Activated T-helper 17 cell treated with anti-CD3 and anti-CD28 coated beads, Interleukin-2, amount 50 U/mL, for 72 hours (primary cell): ENCODE measurements around the gene NNAT. TPM values are rescaled to one million over a fixed set of nuclear protein-coding genes. Genes with fewer than 3 reads are reported as not detected.
A peak's percentile ranks its signal among the peaks of the same experiment; 100 is the strongest.

ENCODE experiments used
- ATAC-seq: fragments of 150-1000 bp; cut with Tn5 transposase; replicated peaks from 2 replicates; pipeline ENCODE4 v1.10.0; 2021; ENCODE audit warnings: mild to moderate bottlenecking, moderate library complexity
- H3K27ac Mint-ChIP-seq: one replicate; pipeline ENCODE4 v1.8.0; 2022; ENCODE audit warnings: mixed read lengths
- H3K27me3 Mint-ChIP-seq: one replicate; pipeline ENCODE4 v1.8.0; 2022; ENCODE audit warnings: mixed read lengths
- H3K36me3 Mint-ChIP-seq: one replicate; pipeline ENCODE4 v1.8.0; 2022; ENCODE audit warnings: low read depth, mild to moderate bottlenecking, mixed read lengths
- H3K4me1 Mint-ChIP-seq: one replicate; pipeline ENCODE4 v1.8.0; 2022; ENCODE audit warnings: mixed read lengths
- H3K4me3 Mint-ChIP-seq: one replicate; pipeline ENCODE4 v1.8.0; 2022; ENCODE audit warnings: mild to moderate bottlenecking, mixed read lengths
- H3K9me3 Mint-ChIP-seq: one replicate; pipeline ENCODE4 v1.8.0; 2022; ENCODE audit warnings: mixed read lengths
- total RNA-seq, 2 donors: library from RNA; stranded (reverse); gene quantifications; one replicate each; pipeline ENCODE4 v1.2.3, GENCODE V29; 2022

Gene NNAT
- total RNA-seq, 2 donors from 2014 or later = 0.66 TPM; not detected in 1

DNA sequence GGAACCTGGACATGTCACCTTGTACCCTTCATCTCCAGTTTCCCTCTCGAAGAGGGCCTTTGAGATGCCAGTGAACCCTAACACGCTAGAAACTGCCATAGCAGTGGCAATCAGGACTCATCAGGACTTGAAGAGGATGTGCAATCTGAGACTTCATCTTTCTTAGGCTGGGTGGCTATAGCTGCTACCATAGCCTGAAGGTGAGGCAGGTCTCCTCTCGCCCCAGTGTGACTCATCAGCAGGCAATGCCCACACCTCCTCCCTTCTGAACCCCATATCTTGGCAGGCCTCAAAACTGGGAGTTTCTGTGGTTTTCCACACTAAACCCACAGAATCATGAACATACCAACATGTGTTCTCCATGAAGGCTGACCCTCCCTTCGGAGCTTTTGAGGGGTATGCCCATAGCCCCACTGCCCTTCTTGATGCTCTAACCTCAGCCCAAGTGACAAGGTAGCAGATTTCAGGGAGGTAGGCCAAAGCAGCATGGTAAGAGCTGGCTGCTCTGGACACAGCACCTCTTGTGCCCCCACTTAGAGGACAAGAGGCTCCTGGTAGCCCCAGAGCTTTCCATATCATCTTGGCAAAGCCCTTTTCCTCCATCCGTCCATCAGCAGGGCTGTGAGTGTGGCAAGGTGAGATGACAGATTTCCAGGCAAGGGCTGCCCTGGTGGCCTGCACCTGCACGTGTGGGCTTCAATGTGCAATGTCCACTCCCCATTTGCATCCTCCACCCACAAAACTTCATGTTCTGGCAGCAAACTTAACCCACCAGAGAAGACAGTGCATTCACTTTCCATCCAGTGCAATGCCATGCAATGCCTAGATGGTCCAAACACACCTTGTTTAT is 4.0 kb downstream of the NNAT start:
- Mint-ChIP-seq H3K27ac (peak overlapping the region; percentile 80), H3K9me3 (no peaks in the 10 kb centered on the region), H3K27me3 (no peaks in the 10 kb centered on the region), H3K4me3 (peak overlapping the region; percentile 80), H3K36me3 (peaks cover 6% of the 10 kb centered on the region), H3K4me1 (peaks cover 33% of the 10 kb centered on the region)
- peak; percentile 33 for ATAC-seq

DNA sequence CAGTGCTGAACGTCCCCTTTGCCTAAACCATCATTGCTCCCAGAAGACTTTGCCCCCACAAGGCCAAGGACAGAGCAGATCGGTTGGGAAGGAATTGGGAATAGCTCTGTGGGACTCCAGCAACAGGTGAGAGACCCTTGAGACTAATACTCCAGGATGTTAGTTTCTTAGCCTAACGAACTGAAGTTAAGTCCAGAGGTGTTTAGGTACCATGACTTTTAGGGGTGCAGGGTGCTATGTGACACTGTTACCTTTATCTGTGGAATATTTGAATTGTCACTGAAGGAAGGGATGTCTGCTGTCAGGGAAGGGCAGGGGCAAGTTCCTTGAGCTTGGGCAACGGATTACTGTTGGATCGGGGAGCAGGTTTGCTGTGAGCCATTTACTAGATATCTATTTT is 4.8 kb downstream of the NNAT start:
- Mint-ChIP-seq H3K36me3 (peaks cover 6% of the 10 kb centered on the region), H3K27me3 (no peaks in the 10 kb centered on the region), H3K4me3 (peak overlapping the region; percentile 80), H3K27ac (no peak overlapping the region), H3K4me1 (peaks cover 33% of the 10 kb centered on the region), H3K9me3 (no peaks in the 10 kb centered on the region)
- ATAC-seq = no peak

DNA sequence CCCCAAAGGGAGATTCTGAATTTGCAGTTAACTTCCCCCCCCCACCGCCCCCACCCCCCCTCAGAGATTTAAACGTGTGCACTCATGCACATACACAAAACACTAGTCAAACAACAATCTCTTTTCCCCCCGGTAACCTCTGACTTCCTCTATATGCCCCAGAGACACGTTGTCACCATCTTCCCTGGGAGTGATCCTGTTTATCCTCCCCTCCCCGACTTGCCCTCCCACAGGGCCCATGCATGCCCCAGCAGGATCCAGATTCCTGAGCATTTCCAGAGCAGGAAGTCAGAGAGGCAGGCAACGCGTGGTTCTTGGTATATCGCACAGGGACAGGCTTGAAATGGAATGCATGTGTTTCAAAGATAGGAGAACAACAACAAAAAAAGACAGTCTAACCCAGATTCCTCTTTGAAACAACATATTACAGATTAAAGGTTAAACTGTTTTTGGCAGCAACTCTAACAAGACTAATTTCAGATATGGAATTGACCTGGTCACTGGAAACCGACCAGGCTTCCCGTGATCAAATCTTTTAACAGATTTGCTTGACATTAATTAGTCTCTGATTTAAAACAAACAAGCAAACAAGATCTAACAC is 5.3 kb downstream of the NNAT start:
- H3K27me3 Mint-ChIP-seq = no peaks in the 10 kb centered on the region
- H3K9me3 Mint-ChIP-seq = no peaks in the 10 kb centered on the region
- peak overlapping the region; percentile 99 for H3K27ac Mint-ChIP-seq
- peak overlapping the region; percentile 80 for H3K4me3 Mint-ChIP-seq
- H3K4me1 Mint-ChIP-seq = peaks cover 33% of the 10 kb centered on the region
- H3K36me3 Mint-ChIP-seq = peaks cover 6% of the 10 kb centered on the region
- no peak for ATAC-seq

DNA sequence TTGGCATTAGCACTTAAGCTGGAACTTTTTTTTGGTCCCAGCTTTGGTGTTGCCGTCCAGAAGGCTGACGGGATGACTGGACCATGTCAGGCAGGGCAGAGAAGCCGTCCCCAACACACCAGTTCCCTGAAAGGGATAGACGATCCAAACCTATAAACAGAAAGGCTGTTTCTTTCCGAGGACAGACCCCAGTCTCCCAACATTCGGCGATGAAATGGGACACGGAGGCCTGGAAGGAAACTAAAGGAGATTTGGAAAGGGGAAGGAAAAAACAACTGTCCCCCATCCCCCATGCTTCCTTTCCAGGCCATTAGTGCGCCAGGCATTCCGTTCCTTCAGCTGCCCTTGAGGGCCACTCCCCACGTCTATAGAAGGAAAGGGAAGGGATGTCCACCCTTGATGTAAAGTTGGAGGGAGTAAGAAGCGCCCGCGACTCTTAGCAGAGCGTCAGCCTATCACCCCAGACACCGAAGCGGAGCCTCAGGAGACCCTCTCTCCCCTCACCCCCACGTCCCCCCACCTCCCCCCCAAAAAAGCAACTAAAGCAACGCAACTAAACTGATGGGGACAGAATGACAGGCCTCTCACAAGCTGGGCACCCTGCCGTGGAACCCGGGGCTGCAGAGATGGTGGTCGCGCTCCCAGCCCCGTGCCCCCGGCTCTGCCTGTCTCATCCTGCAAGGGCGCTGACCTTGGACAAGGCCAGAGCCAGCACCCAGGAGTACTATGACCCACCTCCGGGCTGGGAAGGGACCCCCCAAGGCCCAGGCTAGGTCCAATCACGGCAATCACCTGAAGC is 6.0 kb downstream of the NNAT start:
- ATAC-seq = no peak
- Mint-ChIP-seq H3K27me3 (no peaks in the 10 kb centered on the region), H3K36me3 (peaks cover 6% of the 10 kb centered on the region), H3K9me3 (no peaks in the 10 kb centered on the region), H3K27ac (peak overlapping the region; percentile 99), H3K4me3 (peak overlapping the region; percentile 80), H3K4me1 (peaks cover 33% of the 10 kb centered on the region)

DNA sequence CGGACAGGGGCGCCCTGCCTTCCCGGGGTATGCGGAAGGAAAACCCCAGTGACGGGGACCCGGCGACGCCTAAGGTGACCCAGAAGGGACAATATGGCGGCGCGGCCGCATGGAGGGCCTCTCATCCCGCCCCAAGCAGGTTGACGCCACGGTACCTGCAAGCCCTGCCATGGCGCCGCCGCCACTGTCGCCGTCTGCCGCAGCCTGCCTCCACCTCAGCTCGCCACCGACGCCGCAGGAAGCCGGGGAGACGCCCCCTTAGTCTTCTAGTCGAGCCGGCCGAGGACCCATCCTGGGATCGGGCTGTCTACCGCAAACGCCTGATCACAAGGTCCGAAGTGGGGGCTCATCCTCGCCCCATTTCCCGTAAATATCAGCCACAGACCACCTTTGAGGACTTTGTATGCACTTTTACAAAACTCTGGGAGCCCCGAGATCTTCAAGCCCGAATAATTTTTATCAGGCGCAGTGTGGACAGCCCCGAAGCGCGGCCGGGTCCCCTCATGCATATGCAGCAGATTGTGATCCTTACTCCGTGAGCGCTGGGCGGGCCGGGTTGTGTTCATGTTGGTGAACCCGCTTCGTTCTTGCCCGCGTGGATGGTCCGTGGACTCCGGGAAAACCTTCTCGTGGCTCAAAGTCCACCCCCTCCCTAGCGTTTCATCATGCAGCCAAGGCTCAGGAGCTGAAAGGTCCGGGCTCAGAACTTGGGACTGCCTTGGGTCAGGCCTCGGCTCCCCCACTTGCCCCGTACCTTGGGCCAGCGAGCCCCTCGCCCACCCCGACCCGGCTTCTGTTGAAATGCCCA is 6.8 kb downstream of the NNAT start, which contains the start of gene BLCAP:
Gene BLCAP (minus strand): TSS at position 239 of the 808 bp plus-strand sequence. CDS start 8,702 bp downstream, outside the sequence.
- Mint-ChIP-seq H3K4me3 (peak within 1 kb of the TSS; percentile 80), H3K27ac (peak within 1 kb of the TSS; percentile 99), H3K27me3 (no peaks in the 10 kb centered on the region), H3K9me3 (no peaks in the 10 kb centered on the region), H3K4me1 (peaks cover 33% of the 10 kb centered on the region), H3K36me3 (peaks cover 6% of the 10 kb centered on the region)
- peak; percentile 95 for ATAC-seq

DNA sequence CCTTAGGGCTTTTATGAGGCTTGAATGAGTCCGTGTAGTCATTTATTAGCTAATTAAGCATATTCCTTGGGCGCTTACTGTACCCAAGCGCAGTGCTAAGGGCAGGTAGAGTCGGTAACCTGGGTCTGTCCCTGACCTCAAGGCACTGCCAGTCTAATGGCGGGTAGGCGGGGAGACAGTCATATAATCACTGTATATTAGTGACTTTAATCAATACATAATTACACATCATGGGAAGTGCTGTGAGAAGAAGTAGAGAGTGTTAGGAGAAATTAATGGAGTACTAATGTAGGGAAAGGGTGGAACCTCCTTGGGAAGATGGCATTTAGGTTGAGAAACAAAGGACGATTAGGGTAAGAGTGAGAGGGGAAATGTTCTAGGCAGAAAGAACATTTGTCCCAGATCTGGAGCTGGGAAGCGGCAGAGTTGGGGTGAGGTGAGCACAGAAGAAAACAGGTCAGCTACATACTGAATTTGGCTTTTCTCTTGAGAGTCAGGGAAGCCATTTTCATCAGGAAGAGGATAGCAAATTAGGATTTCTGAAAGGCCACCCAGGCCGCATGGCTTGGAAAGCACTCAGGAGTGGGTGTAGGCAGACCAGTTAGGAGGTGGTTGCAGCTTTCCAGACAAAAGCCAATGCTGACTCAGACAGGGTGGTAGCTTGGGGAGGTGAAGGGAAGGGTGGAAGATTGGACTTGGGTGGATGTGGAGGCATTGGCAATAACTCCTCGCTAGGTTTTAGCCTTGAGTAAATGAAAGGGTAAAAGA is 7.6 kb downstream of the NNAT start:
- Mint-ChIP-seq H3K27me3 (no peaks in the 10 kb centered on the region), H3K9me3 (no peaks in the 10 kb centered on the region), H3K4me1 (peaks cover 33% of the 10 kb centered on the region), H3K4me3 (peak overlapping the region; percentile 80), H3K36me3 (peaks cover 6% of the 10 kb centered on the region), H3K27ac (peak overlapping the region; percentile 99)
- no peak for ATAC-seq

DNA sequence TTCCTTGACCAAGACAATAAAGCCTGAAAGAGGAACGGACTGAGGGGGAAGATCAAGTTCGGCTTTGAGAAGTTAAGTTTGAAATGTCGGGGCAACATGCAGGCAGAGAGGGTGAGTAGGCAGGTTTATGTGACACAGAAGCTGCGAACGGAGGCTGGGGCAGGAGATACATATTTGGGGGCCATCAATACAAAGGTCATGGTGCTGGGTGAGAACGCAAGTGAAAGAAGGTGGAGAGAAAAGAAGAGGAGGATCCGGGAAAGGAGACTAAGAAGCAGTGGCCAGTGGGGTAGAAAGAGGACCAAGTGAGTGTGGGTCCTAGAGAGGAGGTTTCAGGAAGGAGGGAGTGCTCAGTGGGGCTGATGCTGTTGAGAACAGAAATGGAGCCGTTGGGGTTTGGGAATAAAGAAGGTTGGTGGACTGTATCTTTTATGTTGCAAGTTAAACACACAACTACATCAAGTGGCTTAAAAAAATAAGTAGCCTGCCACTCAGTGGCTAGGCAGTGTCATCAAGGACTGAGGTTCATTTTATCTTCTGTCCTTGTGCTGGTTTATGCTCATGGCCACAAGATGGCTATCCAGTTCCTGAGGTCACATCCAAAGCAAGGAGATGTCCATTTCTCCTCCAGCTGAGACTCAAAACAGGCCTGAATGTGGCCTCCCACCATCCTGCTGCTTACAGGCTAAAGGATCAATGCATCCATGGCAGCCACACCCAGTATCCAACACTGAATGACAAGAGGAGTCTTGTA is 8.3 kb downstream of the NNAT start:
- Mint-ChIP-seq H3K36me3 (peaks cover 6% of the 10 kb centered on the region), H3K4me1 (peaks cover 31% of the 10 kb centered on the region), H3K27ac (no peak overlapping the region), H3K27me3 (no peaks in the 10 kb centered on the region), H3K4me3 (peak overlapping the region; percentile 80), H3K9me3 (no peaks in the 10 kb centered on the region)
- no peak for ATAC-seq

DNA sequence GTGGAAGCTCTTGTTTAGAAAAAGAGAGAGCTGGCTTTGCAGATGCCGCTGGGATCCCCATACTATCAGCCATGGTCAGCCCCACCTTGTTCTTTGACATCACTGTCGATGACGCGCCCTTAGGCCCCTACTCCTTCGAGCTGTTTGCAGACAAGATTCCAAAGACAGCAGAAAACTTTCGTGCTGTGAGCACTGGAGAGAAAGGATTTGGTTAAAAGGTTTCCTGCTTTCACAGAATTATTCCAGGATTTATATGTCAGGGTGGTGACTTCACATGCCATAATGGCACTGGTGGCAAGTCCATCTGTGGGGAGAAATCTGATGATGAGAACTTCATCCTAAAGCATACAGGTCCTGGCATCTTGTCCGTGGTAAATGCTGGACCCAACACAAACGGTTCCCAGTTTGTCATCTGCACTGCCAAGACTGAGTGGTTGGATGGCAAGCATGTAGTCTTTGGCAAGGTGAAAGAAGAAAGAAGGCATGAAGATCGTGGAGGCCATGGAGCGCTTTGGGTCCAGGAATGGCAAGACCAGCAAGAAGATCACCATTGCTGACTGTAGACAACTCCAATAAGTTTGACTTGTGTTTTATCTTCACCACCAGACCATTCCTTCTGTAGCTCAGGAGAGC is 9.0 kb downstream of the NNAT start:
- peaks cover 6% of the 10 kb centered on the region for H3K36me3 Mint-ChIP-seq
- H3K4me3 Mint-ChIP-seq = no peak overlapping the region
- no peaks in the 10 kb centered on the region for H3K9me3 Mint-ChIP-seq
- H3K27ac Mint-ChIP-seq = no peak overlapping the region
- peaks cover 29% of the 10 kb centered on the region for H3K4me1 Mint-ChIP-seq
- no peaks in the 10 kb centered on the region for H3K27me3 Mint-ChIP-seq
- no peak for ATAC-seq

DNA sequence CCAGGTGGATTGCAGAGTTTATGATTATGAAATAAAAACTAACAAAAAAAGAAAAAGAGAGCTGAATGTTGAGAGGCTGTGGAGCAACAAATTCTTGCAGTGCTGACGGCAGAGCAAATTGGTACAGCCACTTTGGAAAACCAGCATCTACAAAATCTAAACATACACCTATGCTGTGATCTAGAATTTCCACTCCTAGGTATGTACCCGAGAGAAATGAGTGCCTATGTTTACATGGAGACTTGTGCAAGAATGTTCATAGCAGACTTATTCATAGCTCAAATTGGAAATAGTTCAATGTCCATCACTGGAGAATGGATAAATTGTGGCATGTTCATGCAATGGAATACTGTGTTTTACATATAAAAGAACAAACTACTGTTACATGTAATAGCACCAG is 9.6 kb downstream of the NNAT start:
- Mint-ChIP-seq H3K27ac (no peak overlapping the region), H3K9me3 (no peaks in the 10 kb centered on the region), H3K4me3 (no peak overlapping the region), H3K4me1 (peaks cover 23% of the 10 kb centered on the region), H3K36me3 (peaks cover 6% of the 10 kb centered on the region), H3K27me3 (no peaks in the 10 kb centered on the region)
- ATAC-seq = no peak

DNA sequence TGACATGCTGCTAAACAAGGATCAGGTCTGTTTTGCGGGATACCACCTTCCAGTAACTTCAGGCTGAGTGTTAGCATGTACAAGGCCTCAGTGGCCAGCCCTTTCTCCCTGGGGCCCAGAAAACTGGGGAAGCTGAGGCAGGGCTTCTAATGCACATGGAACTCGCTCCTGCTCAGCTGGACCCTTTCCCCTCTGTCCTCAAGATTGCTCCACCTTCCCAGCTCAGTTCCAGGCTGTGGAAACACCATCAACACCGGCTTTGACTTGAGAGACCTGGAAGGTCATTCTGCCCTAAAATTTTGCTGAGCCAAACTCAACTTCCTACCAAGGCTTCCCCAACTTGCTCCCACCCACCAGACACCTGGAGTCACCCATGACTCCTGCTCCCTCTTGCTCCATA is 10.8 kb downstream of the NNAT start:
- no peaks in the 10 kb centered on the region for H3K9me3 Mint-ChIP-seq
- H3K27me3 Mint-ChIP-seq = peaks cover 2% of the 10 kb centered on the region
- H3K4me3 Mint-ChIP-seq = no peak overlapping the region
- ATAC-seq = no peak
- H3K4me1 Mint-ChIP-seq = peaks cover 13% of the 10 kb centered on the region
- peaks cover 6% of the 10 kb centered on the region for H3K36me3 Mint-ChIP-seq
- H3K27ac Mint-ChIP-seq = no peak overlapping the region

DNA sequence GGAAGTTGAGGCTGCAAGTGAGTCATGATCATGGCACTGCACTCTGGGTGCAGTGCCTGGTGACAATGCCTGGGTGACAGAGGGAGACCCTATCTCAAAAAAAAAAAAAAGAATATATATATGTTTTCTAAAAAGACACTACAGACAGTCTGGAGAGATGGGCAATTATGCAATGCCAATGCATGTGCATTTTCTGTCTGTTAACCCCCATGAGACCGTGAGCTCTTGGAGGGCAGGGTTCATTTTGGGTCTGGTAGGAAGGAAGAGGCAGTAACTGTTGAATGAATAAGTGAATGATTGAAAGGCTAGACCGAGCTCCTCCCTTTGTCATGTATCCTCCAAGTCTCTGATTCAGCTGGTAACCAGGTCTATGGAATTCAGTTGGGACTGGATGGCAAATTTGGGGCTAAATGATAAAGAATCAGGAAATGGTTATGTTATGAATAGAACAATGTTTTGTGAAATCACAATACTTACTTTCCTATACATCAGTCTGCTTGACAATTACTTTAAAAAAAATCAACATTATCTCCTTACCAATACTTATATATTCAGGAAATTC is 12.2 kb downstream of the NNAT start:
- no peak for ATAC-seq

DNA sequence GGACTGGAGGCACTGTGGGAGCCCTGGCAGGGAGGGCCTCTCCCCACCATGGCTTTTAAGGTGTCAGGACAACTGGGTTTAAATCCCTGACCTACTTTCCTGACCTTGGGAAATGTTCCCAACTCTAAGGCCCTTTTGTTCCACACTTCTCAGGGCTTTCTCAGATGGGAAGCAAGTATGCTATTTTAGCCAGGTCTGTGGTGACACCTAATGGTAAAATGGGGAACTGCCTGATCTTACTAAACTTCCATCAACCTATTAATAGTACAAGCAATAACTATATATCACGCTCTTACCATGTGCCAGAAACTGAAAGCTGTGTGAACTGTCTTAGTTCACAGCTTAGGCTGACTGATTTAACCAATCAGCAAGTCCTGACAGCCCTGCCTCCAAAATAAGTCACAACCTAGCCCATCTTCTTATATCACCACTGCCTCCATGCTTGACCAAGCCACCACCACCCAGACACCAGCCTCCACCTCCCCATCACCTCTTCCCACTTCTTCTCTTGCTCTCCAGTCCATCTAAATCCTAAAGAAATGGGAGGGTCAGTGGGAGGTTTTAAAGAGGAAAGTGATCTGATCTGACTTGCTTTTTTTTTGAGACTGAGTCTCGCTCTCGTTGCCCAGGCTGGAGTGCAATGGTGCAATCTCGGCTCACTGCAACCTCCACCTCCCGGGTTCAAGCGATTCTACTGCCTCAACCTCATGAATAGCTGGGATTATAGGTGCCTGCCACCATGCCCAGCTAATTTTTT is 13.5 kb downstream of the NNAT start:
- H3K27ac Mint-ChIP-seq = no peak overlapping the region
- H3K36me3 Mint-ChIP-seq = no peaks in the 10 kb centered on the region
- H3K4me1 Mint-ChIP-seq = peaks cover 6% of the 10 kb centered on the region
- H3K4me3 Mint-ChIP-seq = no peak overlapping the region
- peaks cover 9% of the 10 kb centered on the region for H3K27me3 Mint-ChIP-seq
- peak; percentile 93 for ATAC-seq
- no peaks in the 10 kb centered on the region for H3K9me3 Mint-ChIP-seq

More for the DNA sequence above, 12.2 kb downstream of the NNAT start:
- no peak overlapping the region for H3K4me3 Mint-ChIP-seq
- peaks cover 13% of the 10 kb centered on the region for H3K4me1 Mint-ChIP-seq
- no peaks in the 10 kb centered on the region for H3K9me3 Mint-ChIP-seq
- no peaks in the 10 kb centered on the region for H3K36me3 Mint-ChIP-seq
- H3K27me3 Mint-ChIP-seq = peaks cover 8% of the 10 kb centered on the region
- no peak overlapping the region for H3K27ac Mint-ChIP-seq
